Measurements from ENCODE around the gene FIGNL2.

The FIGNL2 gene

GRCh38 chr12:51852404-51853137 lies 4.1 kb upstream of the FIGNL2 start:
- peak; percentile 13 for DNase-seq (ENCODE audit: low read depth)

- no peak for DNase-seq (ENCODE audit: low read depth)
Observed at GRCh38 chr12:51851413-51852124, 3.1 kb upstream of the FIGNL2 start.

GRCh38 chr12:51850965-51851299 lies 2.4 kb upstream of the FIGNL2 start:
- DNase-seq (ENCODE audit: low read depth), result no peak

- DNase-seq (ENCODE audit: low read depth), result no peak
Observed at GRCh38 chr12:51850081-51850964, 1.8 kb upstream of the FIGNL2 start.

- no peak for DNase-seq (ENCODE audit: low read depth)
Observed at GRCh38 chr12:51848841-51849735, 570 bp upstream of the FIGNL2 start.

- DNase-seq (ENCODE audit: low read depth), result no peak
Observed at GRCh38 chr12:51847643-51848325, 734 bp downstream of the FIGNL2 start.

GRCh38 chr12:51846911-51847642 lies 1.4 kb downstream of the FIGNL2 start:
- no peak for DNase-seq (ENCODE audit: low read depth)

- DNase-seq (ENCODE audit: low read depth), result no peak
Observed at GRCh38 chr12:51846271-51846691, 2.2 kb downstream of the FIGNL2 start.

GRCh38 chr12:51845482-51845881 lies 3.0 kb downstream of the FIGNL2 start:
- DNase-seq (ENCODE audit: low read depth), result no peak

GRCh38 chr12:51844854-51845253 lies 3.7 kb downstream of the FIGNL2 start:
- DNase-seq (ENCODE audit: low read depth), result no peak

GRCh38 chr12:51841727-51842126 lies 6.8 kb downstream of the FIGNL2 start:
- no peak for DNase-seq (ENCODE audit: low read depth)

GRCh38 chr12:51840966-51841365 lies 7.6 kb downstream of the FIGNL2 start:
- DNase-seq (ENCODE audit: low read depth), result no peak

- DNase-seq (ENCODE audit: low read depth), result no peak
Observed at GRCh38 chr12:51839310-51839947, 9.1 kb downstream of the FIGNL2 start.

- no peak for DNase-seq (ENCODE audit: low read depth)
Observed at GRCh38 chr12:51838762-51839161, 9.8 kb downstream of the FIGNL2 start.

GRCh38 chr12:51838036-51838435 lies 10.5 kb downstream of the FIGNL2 start:
- DNase-seq (ENCODE audit: low read depth), result no peak

- no peak for DNase-seq (ENCODE audit: low read depth)
Observed at GRCh38 chr12:51837286-51837685, 11.2 kb downstream of the FIGNL2 start.

GRCh38 chr12:51836827-51837173 lies 11.7 kb downstream of the FIGNL2 start:
- no peak for DNase-seq (ENCODE audit: low read depth)

GRCh38 chr12:51836041-51836826 lies 12.3 kb downstream of the FIGNL2 start:
- no peak for DNase-seq (ENCODE audit: low read depth)

- no peak for DNase-seq (ENCODE audit: low read depth)
Observed at GRCh38 chr12:51834411-51834810, 14.1 kb downstream of the FIGNL2 start.

Measured in fibroblast of the conjunctiva (primary cell).